Fibroblast of lung (primary cell): ENCODE results near the gene TAB3. TPM values are rescaled to one million over a fixed set of nuclear protein-coding genes. Genes with fewer than 3 reads are reported as not detected.

ENCODE experiments used
- DNase-seq, 2 donors: peaks; one replicate each; pipeline versions ENCODE4 v3.0.0 to v3.0.0-alpha.2; 2010; ENCODE audit warnings: low read depth in 2 of 2
- H2AFZ ChIP-seq: 2 replicates; pipeline ENCODE4 v1.5.1; 2012; ENCODE audit warnings: low read length, control low read depth, inconsistent platforms
- H3K27ac ChIP-seq: 2 replicates; pipeline ENCODE4 v1.5.1; 2011; ENCODE audit warnings: low read length, control low read depth; ENCODE audit not compliant: insufficient read depth
- H3K27me3 ChIP-seq: 2 replicates; pipeline ENCODE4 v1.5.1; 2011; ENCODE audit warnings: mild to moderate bottlenecking, low read length; ENCODE audit not compliant: control insufficient read depth, insufficient read depth
- H3K36me3 ChIP-seq: 2 replicates; pipeline ENCODE4 v1.5.1; 2011; ENCODE audit warnings: low read length; ENCODE audit not compliant: control insufficient read depth, insufficient read depth
- H3K4me1 ChIP-seq: 2 replicates; pipeline ENCODE4 v1.5.1; 2011; ENCODE audit warnings: low read length; ENCODE audit not compliant: control insufficient read depth, insufficient read depth; ENCODE audit errors: extremely low read depth
- H3K4me2 ChIP-seq: 2 replicates; pipeline ENCODE4 v1.5.1; 2011; ENCODE audit warnings: low read length, control low read depth; ENCODE audit not compliant: insufficient read depth; ENCODE audit errors: extremely low read depth
- H3K4me3 ChIP-seq, 4 experiments: fragments of 200-600 bp in 1 of 4; sonication (generic) in 1 of 4; replicated peaks in 1 of 4; 2 replicates each; pipeline ENCODE4 v1.5.1; 2011 to 2016; ENCODE audit warnings: low read length in 4 of 4, low read depth in 3 of 4, mild to moderate bottlenecking in 3 of 4, control low read depth in 2 of 4, inconsistent platforms in 1 of 4, mixed read lengths in 1 of 4; ENCODE audit not compliant: insufficient read depth in 1 of 4; ENCODE audit errors: control extremely low read depth in 1 of 4
- H3K79me2 ChIP-seq: 2 replicates; pipeline ENCODE4 v1.5.1; 2012; ENCODE audit warnings: mild to moderate bottlenecking, low read length, inconsistent platforms; ENCODE audit not compliant: control insufficient read depth, insufficient read depth
- H3K9ac ChIP-seq: 2 replicates; pipeline ENCODE4 v1.5.1; 2011; ENCODE audit warnings: mild to moderate bottlenecking, low read length, control low read depth; ENCODE audit not compliant: insufficient read depth
- H3K9me3 ChIP-seq: 2 replicates; pipeline ENCODE4 v1.5.1; 2012; ENCODE audit warnings: low read depth, low read length; ENCODE audit not compliant: control insufficient read depth, insufficient read depth
- H4K20me1 ChIP-seq: 2 replicates; pipeline ENCODE4 v1.5.1; 2011; ENCODE audit warnings: low read length; ENCODE audit not compliant: control insufficient read depth, insufficient read depth; ENCODE audit errors: extremely low read depth
- CTCF ChIP-seq, 2 donors: IDR thresholded peaks in 1 of 2; conservative IDR thresholded peaks in 1 of 2; 1 replicate in 1 of 2; 2 replicates in 1 of 2; pipeline ENCODE4 v1.5.1; 2011 to 2012; ENCODE audit warnings: low read length in 2 of 2, control low read depth in 1 of 2, inconsistent platforms in 1 of 2, low read depth in 1 of 2, mild to moderate bottlenecking in 1 of 2
- EZH2 ChIP-seq: IDR thresholded peaks from 2 replicates; pipeline ENCODE4 v1.5.1; 2012; ENCODE audit warnings: low read length, control low read depth, mild to moderate bottlenecking; ENCODE audit errors: missing control alignments
- polyA plus RNA-seq, 2 donors: library from polyadenylated mRNA; depleted of rRNA in 1 of 2; stranded (reverse) in 1 of 2; unstranded in 1 of 2; fragments of >200 nt; gene quantifications; 2 replicates each; pipeline ENCODE4 v1.2.1, GENCODE V29; 2011 to 2012; ENCODE audit warnings: missing spikeins in 1 of 2
- total RNA-seq: library from RNA; depleted of rRNA; stranded (reverse); fragments of >200 nt; gene quantifications from 2 replicates; pipeline ENCODE4 v1.2.1, GENCODE V29; 2014

TAB3 gene
- total and polyA plus RNA-seq, 2 donors (not counting 1 experiment from before 2014, with no cell fraction given), result 8.6 to 14.9 TPM

- peak; percentile 4 to 11 for DNase-seq
- no peak for TF ChIP-seq EZH2
- peak in 1 of 2 donors; percentile 13 for TF ChIP-seq CTCF (conservative IDR thresholded peaks at IDR 0.05 in 1 of 2, IDR thresholded peaks at IDR 0.05 in 1 of 2; ENCODE audit: low read depth in 1 of 2, low read length in 2 of 2)
- Histone ChIP-seq H2AFZ (no peak overlapping the region), H3K9ac (no peak overlapping the region), H3K79me2 (no peaks in the 10 kb centered on the region), H3K27ac (no peak overlapping the region), H3K4me3 (no peak overlapping the region), H3K4me2 (no peak overlapping the region), H3K9me3 (no peaks in the 10 kb centered on the region), H3K4me1 (no peaks in the 10 kb centered on the region), H3K36me3 (no peaks in the 10 kb centered on the region), H3K27me3 (no peaks in the 10 kb centered on the region), H4K20me1 (no peaks in the 10 kb centered on the region)
These were observed 46.9 kb upstream of the TAB3 start for GRCh38 chrX:30935985-30936384.

- no peak overlapping the region for H2AFZ ChIP-seq
- no peak overlapping the region for H3K27ac ChIP-seq
- H4K20me1 ChIP-seq, result no peaks in the 10 kb centered on the region
- H3K9me3 ChIP-seq, result no peaks in the 10 kb centered on the region
- no peaks in the 10 kb centered on the region for H3K79me2 ChIP-seq
- no peak overlapping the region for H3K9ac ChIP-seq
- TF ChIP-seq EZH2, result no peak
- no peak for TF ChIP-seq CTCF (conservative IDR thresholded peaks at IDR 0.05 in 1 of 2, IDR thresholded peaks at IDR 0.05 in 1 of 2; ENCODE audit: low read depth in 1 of 2, low read length in 2 of 2)
- no peak for DNase-seq
- no peak overlapping the region for H3K4me3 ChIP-seq
- no peaks in the 10 kb centered on the region for H3K36me3 ChIP-seq
- no peaks in the 10 kb centered on the region for H3K4me1 ChIP-seq
- H3K4me2 ChIP-seq, result no peak overlapping the region
- H3K27me3 ChIP-seq, result no peaks in the 10 kb centered on the region
These were observed 42.9 kb upstream of the TAB3 start for GRCh38 chrX:30931920-30932319.

- no peaks in the 10 kb centered on the region for H3K4me1 ChIP-seq
- H3K9me3 ChIP-seq, result no peaks in the 10 kb centered on the region
- H3K79me2 ChIP-seq, result no peaks in the 10 kb centered on the region
- H3K9ac ChIP-seq, result no peak overlapping the region
- no peak for TF ChIP-seq CTCF (conservative IDR thresholded peaks at IDR 0.05 in 1 of 2, IDR thresholded peaks at IDR 0.05 in 1 of 2; ENCODE audit: low read depth in 1 of 2, low read length in 2 of 2)
- no peak for TF ChIP-seq EZH2
- H3K36me3 ChIP-seq, result no peaks in the 10 kb centered on the region
- H2AFZ ChIP-seq, result no peak overlapping the region
- no peak overlapping the region for H3K27ac ChIP-seq
- no peak overlapping the region for H3K4me2 ChIP-seq
- H3K27me3 ChIP-seq, result no peaks in the 10 kb centered on the region
- no peak for DNase-seq
- H3K4me3 ChIP-seq, result no peak overlapping the region
- H4K20me1 ChIP-seq, result no peaks in the 10 kb centered on the region
These were observed 41.6 kb upstream of the TAB3 start for GRCh38 chrX:30930679-30931078.
